Trophoblast cell (in vitro differentiated cells and primary cell): ENCODE data around the gene KCND2.

Experiments used
- DNase-seq, 2 donors: peaks; one replicate each; pipeline ENCODE4 v3.0.0-alpha.2; 2016
- H2AFZ ChIP-seq: 2 replicates; pipeline ENCODE4 v1.6.1; 2013; ENCODE audit warnings: low read length, moderate library complexity, mild to moderate bottlenecking; ENCODE audit not compliant: insufficient read depth, poor library complexity
- H2AK5ac ChIP-seq: 2 replicates; pipeline ENCODE4 v1.6.1; 2013; ENCODE audit warnings: mild to moderate bottlenecking, low read length
- H2BK120ac ChIP-seq: 2 replicates; pipeline ENCODE4 v1.6.1; 2013; ENCODE audit warnings: low read length, mild to moderate bottlenecking, moderate library complexity; ENCODE audit not compliant: insufficient read depth, poor library complexity
- H2BK12ac ChIP-seq: 2 replicates; pipeline ENCODE4 v1.6.1; 2013; ENCODE audit warnings: mild to moderate bottlenecking, low read length, moderate library complexity
- H2BK5ac ChIP-seq: 2 replicates; pipeline ENCODE4 v1.6.1; 2013; ENCODE audit warnings: low read length, low read depth, moderate library complexity, mild to moderate bottlenecking; ENCODE audit not compliant: poor library complexity
- H3K14ac ChIP-seq: 2 replicates; pipeline ENCODE4 v1.6.1; 2013; ENCODE audit warnings: mild to moderate bottlenecking, low read length
- H3K18ac ChIP-seq: 2 replicates; pipeline ENCODE4 v1.6.1; 2013; ENCODE audit warnings: mild to moderate bottlenecking, low read length
- H3K23ac ChIP-seq: 2 replicates; pipeline ENCODE4 v1.6.1; 2013; ENCODE audit warnings: low read length
- H3K27ac ChIP-seq: 2 replicates; pipeline ENCODE4 v1.5.1; 2013; ENCODE audit warnings: low read depth, mild to moderate bottlenecking, inconsistent platforms, low read length, moderate library complexity
- H3K27me3 ChIP-seq: 2 replicates; pipeline ENCODE4 v1.6.1; 2013; ENCODE audit warnings: inconsistent platforms, mild to moderate bottlenecking, low read length, moderate library complexity; ENCODE audit not compliant: insufficient read depth
- H3K36me3 ChIP-seq, 2 experiments: 1 replicate in 1 of 2; 2 replicates in 1 of 2; pipeline ENCODE4 v1.6.1; 2013; ENCODE audit warnings: low read length in 2 of 2, mild to moderate bottlenecking in 2 of 2, moderate library complexity in 1 of 2; ENCODE audit not compliant: insufficient read depth in 2 of 2, control insufficient read depth in 1 of 2
- H3K4ac ChIP-seq: 2 replicates; pipeline ENCODE4 v1.6.1; 2013; ENCODE audit warnings: low read depth, mild to moderate bottlenecking, low read length, moderate library complexity
- H3K4me1 ChIP-seq, 2 experiments: 1 replicate in 1 of 2; 2 replicates in 1 of 2; pipeline ENCODE4 v1.6.1; 2013; ENCODE audit warnings: low read length in 2 of 2, mild to moderate bottlenecking in 2 of 2, moderate library complexity in 1 of 2; ENCODE audit not compliant: insufficient read depth in 2 of 2, control insufficient read depth in 1 of 2
- H3K4me2 ChIP-seq: 2 replicates; pipeline ENCODE4 v1.6.1; 2013; ENCODE audit warnings: inconsistent platforms, mild to moderate bottlenecking, low read length, moderate library complexity
- H3K4me3 ChIP-seq: 2 replicates; pipeline ENCODE4 v1.5.1; 2013; ENCODE audit warnings: mild to moderate bottlenecking, low read depth, low read length, inconsistent platforms
- H3K79me1 ChIP-seq: one replicate; pipeline ENCODE4 v1.6.1; 2013; ENCODE audit warnings: low read length
- H3K79me2 ChIP-seq: 2 replicates; pipeline ENCODE4 v1.6.1; 2013; ENCODE audit warnings: low read length, mild to moderate bottlenecking; ENCODE audit not compliant: control insufficient read depth, insufficient read depth, poor library complexity
- H3K9ac ChIP-seq: 2 replicates; pipeline ENCODE4 v1.6.1; 2013; ENCODE audit warnings: mild to moderate bottlenecking, low read length
- H3K9me3 ChIP-seq: 2 replicates; pipeline ENCODE4 v1.6.1; 2013; ENCODE audit warnings: low read depth, mild to moderate bottlenecking, control low read depth, inconsistent platforms, low read length; ENCODE audit not compliant: insufficient read depth
- H4K12ac ChIP-seq: 2 replicates; pipeline ENCODE4 v1.6.1; 2013; ENCODE audit warnings: low read depth, mild to moderate bottlenecking, low read length, moderate library complexity
- H4K8ac ChIP-seq: 2 replicates; pipeline ENCODE4 v1.6.1; 2013; ENCODE audit warnings: low read depth, mild to moderate bottlenecking, low read length, moderate library complexity
- H4K91ac ChIP-seq: one replicate; pipeline ENCODE4 v1.6.1; 2013; ENCODE audit warnings: low read depth, mild to moderate bottlenecking, low read length, moderate library complexity
- WGBS: extraction: QIAGEN DNeasy Blood & Tissue Kit; methylation state at CpG from one replicate; pipeline ENCODE4 v1.1.7; 2013; ENCODE audit warnings: missing lambda C conversion rate; ENCODE audit not compliant: insufficient read length, insufficient coverage; ENCODE audit errors: extremely low coverage; 5-methylcytosine and 5-hydroxymethylcytosine counted together

Gene KCND2

DNA sequence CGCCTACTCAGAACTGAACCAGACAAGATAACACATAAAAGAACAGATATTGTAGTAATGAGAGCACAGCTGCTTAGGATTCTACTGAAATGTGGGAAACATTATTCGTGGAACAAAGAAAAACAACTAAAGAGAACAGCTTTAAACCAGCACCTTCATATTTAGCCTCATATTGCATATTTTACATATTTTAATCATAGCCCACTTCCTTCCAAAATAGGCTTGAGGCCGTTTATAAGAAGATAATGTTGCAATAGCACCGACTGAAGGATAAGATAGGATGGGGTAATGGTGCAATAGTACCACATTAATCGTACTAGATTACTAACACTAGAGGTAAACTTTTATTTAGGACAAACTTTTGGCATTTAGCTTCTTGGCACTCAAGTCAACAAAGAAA lies 71.3 kb downstream of the KCND2 start:
- WGBS = no CpG with 5 or more reads among the region's 5 CpGs
- Histone ChIP-seq H4K8ac (no peak overlapping the region), H3K18ac (no peak overlapping the region), H3K23ac (no peak overlapping the region), H4K12ac (no peak overlapping the region), H3K27ac (no peak overlapping the region), H2AK5ac (no peak overlapping the region), H3K4me2 (no peak overlapping the region), H3K4me3 (no peak overlapping the region), H2AFZ (no peak overlapping the region), H3K79me2 (no peaks in the 10 kb centered on the region), H3K14ac (no peak overlapping the region), H2BK12ac (no peak overlapping the region), H3K36me3 (no peaks in the 10 kb centered on the region), H4K91ac (no peak overlapping the region), H3K9me3 (no peaks in the 10 kb centered on the region), H3K4ac (no peak overlapping the region), H3K79me1 (no peaks in the 10 kb centered on the region), H3K4me1 (no peaks in the 10 kb centered on the region), H2BK5ac (no peak overlapping the region), H2BK120ac (no peak overlapping the region), H3K27me3 (no peaks in the 10 kb centered on the region), H3K9ac (no peak overlapping the region)
- DNase-seq = no peak

DNA sequence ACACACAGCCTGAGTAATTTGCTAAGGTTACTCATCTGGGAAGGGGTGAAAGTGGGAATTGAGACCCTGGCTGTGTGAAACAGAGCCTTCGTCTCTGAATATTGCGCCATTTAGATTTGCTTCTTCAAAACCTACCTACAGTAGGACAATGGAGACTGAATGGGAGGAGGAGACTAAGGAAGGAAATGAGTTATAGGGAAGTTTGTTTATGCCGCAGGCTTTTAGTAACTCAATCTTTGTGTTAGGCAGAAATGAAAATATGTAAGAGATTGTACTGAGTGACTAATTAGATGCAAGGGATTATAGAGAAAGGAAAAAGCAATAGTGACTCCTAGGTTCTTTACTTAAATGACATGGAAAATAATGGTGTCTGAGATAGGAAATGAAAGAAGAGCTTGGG lies 80.2 kb downstream of the KCND2 start:
- H2BK5ac ChIP-seq = no peak overlapping the region
- no peak overlapping the region for H3K14ac ChIP-seq
- H3K4me3 ChIP-seq = no peak overlapping the region
- no peaks in the 10 kb centered on the region for H3K9me3 ChIP-seq
- no peak overlapping the region for H2AK5ac ChIP-seq
- no peak overlapping the region for H2AFZ ChIP-seq
- H3K9ac ChIP-seq = no peak overlapping the region
- no peaks in the 10 kb centered on the region for H3K79me2 ChIP-seq
- no peak overlapping the region for H2BK120ac ChIP-seq
- no peak overlapping the region for H3K18ac ChIP-seq
- H3K36me3 ChIP-seq = no peaks in the 10 kb centered on the region
- H3K79me1 ChIP-seq = no peaks in the 10 kb centered on the region
- WGBS = no CpG with 5 or more reads among the region's 3 CpGs
- H3K4ac ChIP-seq = no peak overlapping the region
- no peak overlapping the region for H3K23ac ChIP-seq
- H4K8ac ChIP-seq = no peak overlapping the region
- H3K4me2 ChIP-seq = no peak overlapping the region
- no peak overlapping the region for H2BK12ac ChIP-seq
- H4K91ac ChIP-seq = no peak overlapping the region
- H3K4me1 ChIP-seq = no peaks in the 10 kb centered on the region
- H3K27me3 ChIP-seq = no peaks in the 10 kb centered on the region
- H3K27ac ChIP-seq = no peak overlapping the region
- H4K12ac ChIP-seq = no peak overlapping the region
- DNase-seq = no peak

- no peak overlapping the region for H2AFZ ChIP-seq
- H3K23ac ChIP-seq = no peak overlapping the region
- H3K4me1 ChIP-seq = no peaks in the 10 kb centered on the region
- no peak for DNase-seq
- H3K18ac ChIP-seq = no peak overlapping the region
- H4K8ac ChIP-seq = no peak overlapping the region
- H3K36me3 ChIP-seq = no peaks in the 10 kb centered on the region
- H3K4me3 ChIP-seq = no peak overlapping the region
- H3K4ac ChIP-seq = no peak overlapping the region
- H2BK5ac ChIP-seq = no peak overlapping the region
- no peak overlapping the region for H2AK5ac ChIP-seq
- H3K27ac ChIP-seq = no peak overlapping the region
- H3K4me2 ChIP-seq = no peak overlapping the region
- H3K79me2 ChIP-seq = no peaks in the 10 kb centered on the region
- no peak overlapping the region for H3K14ac ChIP-seq
- no peak overlapping the region for H2BK120ac ChIP-seq
- no peaks in the 10 kb centered on the region for H3K79me1 ChIP-seq
- no peak overlapping the region for H4K12ac ChIP-seq
- H3K9me3 ChIP-seq = no peaks in the 10 kb centered on the region
- no peak overlapping the region for H3K9ac ChIP-seq
- no peaks in the 10 kb centered on the region for H3K27me3 ChIP-seq
- no peak overlapping the region for H2BK12ac ChIP-seq
- no peak overlapping the region for H4K91ac ChIP-seq
Measured at GRCh38 chr7:120360918-120361317, 87.9 kb downstream of the KCND2 start.

DNA sequence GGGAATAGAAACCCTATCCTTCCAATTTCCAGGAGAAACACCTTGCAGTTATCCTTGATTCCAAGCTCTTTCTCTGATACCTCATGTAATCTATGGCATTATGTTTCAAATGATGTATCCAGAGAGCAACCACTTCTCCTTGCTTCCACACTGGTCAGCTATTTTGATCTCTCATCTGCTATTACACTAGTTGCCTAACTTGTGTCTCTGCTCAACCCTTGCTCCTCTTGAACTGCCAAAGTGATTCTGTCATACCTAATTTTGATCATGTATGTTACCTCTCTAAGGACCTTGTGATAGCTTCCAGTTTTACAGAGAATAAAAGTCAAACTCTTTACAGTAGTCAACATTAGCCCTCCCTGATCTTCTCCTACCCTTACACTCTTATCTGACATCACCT lies 90.4 kb downstream of the KCND2 start:
- H4K12ac ChIP-seq = no peak overlapping the region
- no peak overlapping the region for H4K91ac ChIP-seq
- H3K4ac ChIP-seq = no peak overlapping the region
- H3K27ac ChIP-seq = no peak overlapping the region
- DNase-seq = no peak
- no peaks in the 10 kb centered on the region for H3K79me2 ChIP-seq
- no peaks in the 10 kb centered on the region for H3K4me1 ChIP-seq
- H3K9me3 ChIP-seq = no peaks in the 10 kb centered on the region
- no peak overlapping the region for H3K23ac ChIP-seq
- H3K36me3 ChIP-seq = no peaks in the 10 kb centered on the region
- no peak overlapping the region for H2BK12ac ChIP-seq
- no peak overlapping the region for H2AFZ ChIP-seq
- no peak overlapping the region for H3K9ac ChIP-seq
- H3K18ac ChIP-seq = no peak overlapping the region
- H3K14ac ChIP-seq = no peak overlapping the region
- no peak overlapping the region for H2BK120ac ChIP-seq
- no peak overlapping the region for H2BK5ac ChIP-seq
- H3K4me3 ChIP-seq = no peak overlapping the region
- H3K4me2 ChIP-seq = no peak overlapping the region
- no peak overlapping the region for H4K8ac ChIP-seq
- H3K27me3 ChIP-seq = no peaks in the 10 kb centered on the region
- H3K79me1 ChIP-seq = no peaks in the 10 kb centered on the region
- no peak overlapping the region for H2AK5ac ChIP-seq

DNA sequence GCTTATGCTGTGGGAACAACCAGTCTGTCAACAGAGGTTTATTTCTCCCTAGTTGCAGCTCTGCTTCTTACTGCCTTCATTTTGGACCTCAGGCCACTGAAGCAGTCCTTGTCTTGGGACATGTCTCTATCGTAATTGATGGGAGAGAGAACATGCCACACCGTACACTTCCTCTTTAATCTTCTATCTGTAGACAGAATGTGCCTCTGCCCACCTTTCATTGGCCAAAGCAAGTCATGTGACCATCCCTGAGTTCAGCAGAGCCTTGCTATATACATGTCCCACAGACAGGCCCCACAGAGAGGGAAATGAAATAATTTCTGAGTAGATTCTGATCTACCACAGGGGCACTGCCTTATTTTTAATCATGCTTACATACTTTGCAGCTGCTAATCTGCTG lies 98.0 kb downstream of the KCND2 start:
- Histone ChIP-seq H3K27ac (no peak overlapping the region), H3K79me2 (no peaks in the 10 kb centered on the region), H4K91ac (no peak overlapping the region), H3K4me3 (no peak overlapping the region), H3K4me1 (no peaks in the 10 kb centered on the region), H2BK12ac (no peak overlapping the region), H3K4me2 (no peak overlapping the region), H3K9ac (no peak overlapping the region), H4K12ac (no peak overlapping the region), H4K8ac (no peak overlapping the region), H3K23ac (no peak overlapping the region), H3K36me3 (no peaks in the 10 kb centered on the region), H2BK5ac (no peak overlapping the region), H2AK5ac (no peak overlapping the region), H3K79me1 (no peaks in the 10 kb centered on the region), H3K18ac (no peak overlapping the region), H2AFZ (no peak overlapping the region), H2BK120ac (no peak overlapping the region), H3K14ac (no peak overlapping the region), H3K4ac (no peak overlapping the region), H3K9me3 (no peaks in the 10 kb centered on the region), H3K27me3 (no peaks in the 10 kb centered on the region)
- no CpG with 5 or more reads among the region's 2 CpGs for WGBS
- DNase-seq = no peak
